NCI-H345 (cell line): Measurements from ENCODE around the gene PKN1.

Experiments used
- DNase-seq: peaks from one replicate; lab custom pipeline; 2025; lab: John Stamatoyannopoulos, UW

The PKN1 gene

GRCh38 chr19:14515501-14516047 lies 82.5 kb downstream of the PKN1 start:
- no peak for DNase-seq

GRCh38 chr19:14516048-14516534 lies 83.0 kb downstream of the PKN1 start:
- DNase-seq, result peak; percentile 15

DNA sequence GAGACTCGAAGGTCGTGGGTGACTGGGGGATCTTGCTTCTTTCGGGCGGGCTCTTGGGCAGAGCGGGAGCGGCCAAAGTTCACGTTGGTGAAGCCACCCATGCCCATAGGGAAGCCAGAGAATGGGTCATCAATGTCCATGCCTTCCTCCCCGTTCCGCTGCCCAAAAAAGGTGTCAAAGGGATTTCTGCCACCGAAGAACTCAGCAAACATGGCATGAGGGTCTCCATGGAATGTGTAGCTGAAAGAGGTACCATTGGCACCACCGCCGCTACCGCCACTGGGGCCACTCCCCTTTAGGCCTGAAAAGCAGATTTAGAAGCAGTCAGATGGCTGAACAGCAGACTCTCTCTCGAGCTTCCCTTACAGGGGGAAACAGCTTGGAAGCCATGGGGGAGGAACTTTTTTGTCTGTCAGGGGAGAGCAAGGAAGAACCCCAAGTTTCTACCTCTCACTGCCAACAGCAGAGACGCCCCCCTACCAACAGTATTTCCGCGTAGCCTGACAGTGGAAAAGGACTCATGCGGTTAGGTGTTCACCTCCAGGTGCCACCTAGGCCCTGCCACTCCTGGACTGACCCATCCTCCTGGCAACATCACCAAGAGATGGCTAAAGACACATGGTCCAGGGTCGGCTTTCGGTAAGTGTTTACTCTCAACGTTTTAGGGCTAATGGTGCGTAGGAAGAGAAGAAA lies 83.8 kb downstream of the PKN1 start:
- no peak for DNase-seq

DNA sequence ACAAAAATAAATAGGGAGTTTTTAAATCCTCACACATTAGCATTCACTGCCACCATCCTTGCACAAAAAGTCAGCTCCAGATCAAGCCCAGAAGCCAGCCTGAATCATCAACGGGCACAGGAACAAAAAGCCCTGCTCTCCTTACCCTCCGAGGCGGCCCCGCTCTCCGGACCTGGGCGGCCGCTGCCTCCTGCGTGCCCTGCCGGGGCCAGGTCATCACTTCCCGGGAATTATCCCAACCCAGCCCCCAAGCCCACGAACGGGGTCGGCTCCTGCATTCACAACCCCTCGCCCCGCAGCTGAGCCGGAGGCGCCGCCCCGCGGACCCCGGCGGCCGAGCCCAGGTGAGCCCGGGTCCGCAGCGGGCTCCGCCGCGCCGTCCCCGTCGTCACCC lies 84.3 kb downstream of the PKN1 start:
- no peak for DNase-seq

- DNase-seq, result peak; percentile 59
Measured at GRCh38 chr19:14517840-14518505, 84.9 kb downstream of the PKN1 start, which contains the start of gene DNAJB1. Gene DNAJB1 (minus strand): TSS chr19:14518397. CDS start chr19:14518349, 48 bp downstream.

DNA sequence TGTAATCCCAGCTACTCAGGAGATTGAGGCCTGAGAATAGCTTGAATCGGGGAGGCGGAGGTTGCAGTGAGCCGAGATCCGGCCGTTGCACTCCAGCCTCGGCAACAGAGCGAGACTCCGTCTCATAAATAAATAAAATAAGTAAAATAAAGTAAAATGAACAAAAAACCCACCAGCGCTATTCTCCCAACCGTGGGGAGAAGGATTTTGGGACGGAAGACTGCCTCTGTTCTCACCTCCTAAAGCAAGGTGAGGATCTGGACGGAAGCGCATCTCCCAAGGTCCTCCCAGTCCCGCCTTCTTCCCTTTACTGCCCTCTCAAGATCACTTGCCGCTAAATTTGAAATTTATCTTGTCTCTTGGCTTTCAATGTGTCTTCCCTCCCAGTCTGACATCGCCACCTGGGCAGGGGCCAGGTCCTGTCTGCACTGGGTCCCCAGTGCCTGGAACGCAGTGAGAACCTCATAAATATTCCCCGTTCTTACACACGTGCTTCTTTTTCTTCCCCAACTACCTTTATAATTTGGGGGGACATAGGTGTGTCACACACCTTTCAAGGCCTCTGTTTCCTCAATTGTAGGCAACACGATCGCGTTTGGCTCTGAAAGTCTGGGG lies 86.2 kb downstream of the PKN1 start:
- no peak for DNase-seq

DNA sequence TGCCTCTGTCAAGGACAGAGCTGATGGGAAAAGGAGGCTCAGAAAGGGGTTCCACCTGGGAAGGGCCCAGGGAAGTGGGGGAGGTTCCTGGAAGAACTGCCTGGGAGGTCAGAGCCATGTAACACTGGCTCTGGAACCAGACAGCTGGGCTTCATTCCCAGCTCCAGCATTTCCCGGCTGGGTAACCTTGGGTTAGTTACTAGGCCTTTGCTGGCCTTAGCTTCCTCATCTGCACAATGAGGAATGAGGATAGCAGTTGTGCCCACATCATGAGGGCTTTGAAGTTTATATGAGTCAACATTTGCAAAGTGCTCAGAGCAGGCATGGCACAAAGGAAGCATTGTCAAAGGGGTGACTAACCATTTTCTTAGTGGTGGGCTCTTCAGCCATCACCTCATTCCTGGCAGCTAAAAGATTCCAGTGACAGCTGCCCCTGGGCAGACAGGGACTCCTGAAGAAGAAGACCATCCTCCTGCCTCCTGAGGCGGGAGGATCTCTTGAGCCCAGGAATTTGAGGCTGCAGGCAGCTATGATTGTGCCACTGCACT lies 86.8 kb downstream of the PKN1 start:
- no peak for DNase-seq

DNA sequence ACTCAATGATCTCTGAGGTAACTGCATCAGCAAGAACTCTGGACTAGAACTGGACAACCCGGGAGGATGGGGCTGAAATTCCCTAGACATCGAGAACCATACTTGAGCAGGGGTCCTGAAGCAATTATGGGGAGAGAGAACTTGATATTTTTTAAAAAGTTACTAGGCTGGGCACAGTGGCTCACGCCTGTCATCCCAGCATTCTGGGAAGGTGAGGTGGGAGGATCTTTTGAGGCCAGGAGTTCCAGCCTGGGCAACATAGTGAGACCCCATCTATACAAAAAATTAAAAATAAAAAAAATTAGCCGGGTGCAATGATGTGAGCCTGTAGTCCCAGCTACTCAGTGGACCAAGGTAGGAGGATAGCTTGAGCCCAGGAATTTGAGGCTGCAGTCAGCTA lies 87.4 kb downstream of the PKN1 start:
- DNase-seq, result no peak
